Activated CD4-positive, CD25-positive, alpha-beta regulatory T cell treated with anti-CD3 and anti-CD28 coated beads, Interleukin-2, amount 50 U/mL, for 72 hours (primary cell): ENCODE data around the gene METTL22.

Experiments used
- DNase-seq: peaks from one replicate; pipeline ENCODE4 v3.0.0; 2021

METTL22 gene

GRCh38 chr16:8594149-8594666 lies 27.3 kb upstream of the METTL22 start:
- no peak for DNase-seq

GRCh38 chr16:8595783-8596182 lies 25.7 kb upstream of the METTL22 start:
- no peak for DNase-seq

GRCh38 chr16:8596581-8596980 lies 24.9 kb upstream of the METTL22 start:
- DNase-seq = no peak

- DNase-seq = no peak
These were observed 21.2 kb upstream of the METTL22 start for GRCh38 chr16:8600144-8600775.

- DNase-seq = no peak
These were observed 15.9 kb upstream of the METTL22 start for GRCh38 chr16:8605554-8605953.

GRCh38 chr16:8607214-8607613 lies 14.3 kb upstream of the METTL22 start:
- no peak for DNase-seq

GRCh38 chr16:8611122-8611521 lies 10.4 kb upstream of the METTL22 start:
- DNase-seq = no peak

- no peak for DNase-seq
These were observed 9.5 kb upstream of the METTL22 start for GRCh38 chr16:8611886-8612600.

GRCh38 chr16:8614435-8615029 lies 7.0 kb upstream of the METTL22 start:
- DNase-seq = no peak

GRCh38 chr16:8619671-8620370 lies 1.7 kb upstream of the METTL22 start:
- no peak for DNase-seq

- no peak for DNase-seq
These were observed 963 bp upstream of the METTL22 start for GRCh38 chr16:8620535-8620934.

GRCh38 chr16:8621222-8621571 lies 301 bp upstream of the METTL22 start:
- no peak for DNase-seq

- no peak for DNase-seq
These were observed 788 bp downstream of the METTL22 start for GRCh38 chr16:8622315-8622656.

GRCh38 chr16:8623634-8624033 lies 2.1 kb downstream of the METTL22 start:
- no peak for DNase-seq

GRCh38 chr16:8625491-8626087 lies 4.1 kb downstream of the METTL22 start:
- DNase-seq = no peak

- DNase-seq = no peak
These were observed 5.4 kb downstream of the METTL22 start for GRCh38 chr16:8626946-8627345.

- no peak for DNase-seq
These were observed 6.0 kb downstream of the METTL22 start for GRCh38 chr16:8627456-8627855.

GRCh38 chr16:8628981-8629725 lies 7.7 kb downstream of the METTL22 start:
- no peak for DNase-seq

GRCh38 chr16:8630255-8630953 lies 8.9 kb downstream of the METTL22 start:
- no peak for DNase-seq

GRCh38 chr16:8631373-8631772 lies 9.9 kb downstream of the METTL22 start:
- DNase-seq = no peak

GRCh38 chr16:8631818-8632465 lies 10.4 kb downstream of the METTL22 start:
- no peak for DNase-seq
